Stromal cell of bone marrow (primary cell): ENCODE data around the gene SHANK3.

Source experiments
- DNase-seq: peaks from one replicate; pipeline ENCODE4 v3.0.0-alpha.2; 2012; ENCODE audit warnings: low read depth

The SHANK3 gene

DNA sequence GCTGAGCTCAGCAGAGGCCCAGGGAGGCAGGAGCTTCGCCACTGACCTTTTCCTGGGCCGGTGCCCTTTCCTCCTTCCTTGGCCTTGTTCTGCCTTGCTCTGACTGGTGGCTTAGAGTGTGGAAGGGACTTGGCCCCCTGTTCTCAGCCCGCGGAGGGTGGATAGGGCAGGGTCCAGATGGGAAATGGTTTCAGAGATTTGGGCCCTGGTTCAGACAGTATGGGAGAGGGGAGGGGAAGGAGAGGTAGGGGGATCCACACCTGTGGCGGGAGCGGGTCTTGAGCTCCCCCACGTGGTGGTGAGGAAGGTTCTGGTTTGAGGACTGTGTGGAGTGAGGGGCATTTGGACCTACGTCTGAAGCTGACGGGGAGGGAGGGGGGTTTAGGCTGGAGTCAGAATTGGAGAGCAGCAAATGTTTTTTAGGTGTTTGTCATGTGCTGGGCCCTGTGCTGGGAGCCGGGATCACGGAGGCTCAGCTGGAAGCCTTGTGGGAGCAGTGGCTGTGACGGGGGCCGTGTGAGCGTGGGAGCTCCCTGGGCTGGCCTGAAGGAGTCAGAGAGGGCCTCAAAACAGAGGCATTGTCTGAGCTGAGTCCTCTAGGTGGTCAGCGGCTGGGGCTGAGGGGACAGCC, 27.2 kb downstream of the SHANK3 start:
- DNase-seq, result no peak

- DNase-seq, result no peak
These were observed 27.9 kb downstream of the SHANK3 start for GRCh38 chr22:50700387-50701075.

- DNase-seq, result no peak
These were observed 28.4 kb downstream of the SHANK3 start for GRCh38 chr22:50701076-50701419.

DNA sequence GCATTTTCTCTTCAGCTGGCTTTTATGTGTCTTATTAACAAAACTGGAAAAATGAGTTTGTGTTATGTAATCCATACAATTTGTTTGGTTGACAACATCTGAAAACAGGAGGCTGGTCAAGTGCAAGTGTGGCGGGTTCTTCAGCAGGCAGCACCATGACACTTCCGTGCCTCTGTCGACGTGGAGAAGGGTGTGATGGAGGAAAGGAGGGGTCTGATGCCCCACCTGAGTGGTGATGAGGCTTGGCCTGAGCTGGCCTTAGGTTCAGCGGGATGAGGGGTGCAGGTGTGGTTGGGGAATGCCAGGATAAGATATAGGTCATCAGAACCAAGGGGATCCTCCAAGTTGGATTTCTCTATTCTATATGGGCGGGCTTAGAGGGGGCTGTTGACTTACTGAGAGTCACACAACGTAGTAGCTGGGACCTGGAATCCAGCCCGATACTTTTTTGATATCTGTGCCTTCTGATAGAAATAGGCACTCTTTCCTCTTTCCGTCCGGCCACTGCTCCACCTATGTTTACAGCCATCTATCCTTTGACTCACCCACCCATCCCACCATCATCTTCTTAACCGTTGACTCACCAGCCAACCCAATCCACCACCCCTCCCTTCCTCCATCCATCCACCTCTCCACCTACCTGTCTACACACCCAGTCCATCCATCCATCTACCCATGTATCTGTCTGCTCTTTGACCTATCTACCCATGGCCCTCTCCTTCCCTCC, 29.0 kb downstream of the SHANK3 start:
- no peak for DNase-seq

DNA sequence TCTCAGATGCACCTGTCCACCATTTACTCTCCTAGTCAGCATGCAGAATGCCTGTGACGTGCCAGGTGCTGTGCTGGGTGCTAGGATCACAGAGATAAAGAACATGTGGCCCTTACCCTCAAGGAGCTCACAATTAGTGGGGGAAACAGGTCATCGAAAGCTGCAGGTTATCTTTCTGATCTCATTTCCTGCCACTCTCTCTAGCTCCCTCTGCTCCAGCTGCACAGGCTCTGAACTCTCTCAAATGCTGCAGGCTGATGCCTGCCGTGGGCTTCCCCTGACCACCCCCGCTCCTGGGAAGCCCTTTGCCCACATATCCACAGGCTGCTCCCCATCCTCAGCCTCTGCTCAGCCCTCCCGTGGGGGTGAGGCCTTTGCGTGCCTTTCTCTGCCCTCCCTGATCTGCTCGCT, 29.6 kb downstream of the SHANK3 start:
- DNase-seq, result no peak

DNA sequence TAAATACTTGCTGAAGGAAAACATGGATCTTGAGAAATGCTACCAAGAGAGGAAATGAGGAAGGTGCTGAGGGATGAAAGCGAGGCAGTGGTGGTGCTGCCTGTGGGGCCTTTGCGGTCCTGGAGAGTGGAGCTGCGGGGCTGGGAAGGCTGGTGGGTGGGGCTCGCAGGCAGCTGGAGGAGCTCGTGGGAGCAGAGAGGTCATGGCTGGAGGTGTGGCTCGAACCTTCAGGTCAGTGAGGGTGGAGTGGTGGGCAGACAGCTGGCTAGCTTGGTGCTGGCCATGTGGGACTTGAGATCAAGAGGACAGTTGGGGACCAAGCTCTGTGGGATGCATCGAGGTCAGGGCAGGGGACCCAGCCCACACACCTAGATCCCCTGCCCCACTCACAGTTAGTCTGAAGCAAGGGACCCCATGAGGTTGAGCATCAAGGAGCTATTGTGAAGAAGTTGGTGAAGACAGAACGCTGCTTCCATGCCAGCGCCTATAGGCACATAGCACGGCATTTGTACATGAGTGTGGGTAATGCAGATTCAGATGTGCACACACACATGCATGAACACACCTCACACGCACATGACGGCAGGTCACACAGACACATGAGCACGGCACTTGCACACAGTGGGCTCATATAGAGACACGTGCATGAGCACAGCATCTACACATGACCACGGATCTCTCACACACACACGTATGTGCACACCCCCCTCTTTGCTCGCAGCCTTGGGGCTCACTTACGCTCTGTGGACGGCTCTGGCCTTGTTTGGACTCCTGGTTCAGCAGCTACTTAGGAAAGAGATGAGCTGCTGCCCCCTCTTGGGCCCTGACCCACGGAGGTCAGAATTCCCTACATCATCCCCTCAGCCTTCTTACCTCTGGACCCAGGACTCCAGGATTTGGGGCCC, 30.4 kb downstream of the SHANK3 start:
- DNase-seq, result no peak

GRCh38 chr22:50703726-50704509, 31.3 kb downstream of the SHANK3 start:
- no peak for DNase-seq

DNA sequence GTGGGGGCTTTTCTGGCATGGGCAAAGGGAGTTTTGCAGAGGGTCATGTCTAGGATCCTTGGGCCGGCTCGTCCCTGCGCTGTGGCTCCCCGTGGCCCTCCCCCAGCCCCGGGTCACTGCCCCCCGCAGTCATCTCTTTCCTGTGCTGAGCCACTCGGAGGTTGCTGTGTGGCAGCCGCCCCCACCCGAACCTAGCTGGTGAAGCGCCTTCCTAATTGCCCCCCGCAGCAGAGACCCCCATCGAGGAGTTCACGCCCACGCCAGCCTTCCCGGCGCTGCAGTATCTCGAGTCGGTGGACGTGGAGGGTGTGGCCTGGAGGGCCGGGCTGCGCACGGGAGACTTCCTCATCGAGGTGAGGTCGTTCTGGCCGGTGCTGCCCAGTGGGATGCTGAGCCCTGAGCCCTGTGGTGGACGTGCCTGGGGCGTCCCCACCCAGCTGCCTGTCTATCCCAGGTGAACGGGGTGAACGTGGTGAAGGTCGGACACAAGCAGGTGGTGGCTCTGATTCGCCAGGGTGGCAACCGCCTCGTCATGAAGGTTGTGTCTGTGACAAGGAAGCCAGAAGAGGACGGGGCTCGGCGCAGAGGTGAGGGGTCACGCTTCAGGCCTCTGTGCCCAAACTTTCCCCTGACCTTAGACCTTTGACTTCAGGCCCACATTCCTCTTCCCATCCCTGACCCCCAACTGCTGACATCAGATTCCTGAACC, 32.0 kb downstream of the SHANK3 start:
- no peak for DNase-seq

GRCh38 chr22:50705219-50705691, 32.6 kb downstream of the SHANK3 start:
- DNase-seq, result no peak

GRCh38 chr22:50705851-50706351, 33.3 kb downstream of the SHANK3 start:
- DNase-seq, result no peak

GRCh38 chr22:50706481-50707125, 34.0 kb downstream of the SHANK3 start:
- no peak for DNase-seq

DNA sequence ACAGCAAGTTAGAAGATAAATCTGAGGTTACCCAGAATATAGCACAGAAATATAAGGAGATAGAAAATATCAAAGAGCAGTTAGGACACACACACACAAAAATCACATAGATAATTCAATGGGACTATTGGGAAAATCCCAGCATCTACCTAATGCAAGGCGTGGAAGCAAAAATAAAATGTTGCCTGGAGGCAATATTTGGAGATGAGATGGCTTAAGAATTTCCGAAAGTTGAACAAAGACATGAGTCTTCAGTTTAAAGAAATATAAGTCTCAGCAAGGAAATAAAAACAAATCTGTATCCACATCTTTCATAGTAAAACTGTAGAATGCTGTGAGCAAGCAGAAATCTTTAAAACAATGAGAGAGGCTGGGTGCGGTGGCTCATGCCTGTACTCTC, 35.9 kb downstream of the SHANK3 start:
- DNase-seq, result no peak

- DNase-seq, result no peak
These were observed 36.4 kb downstream of the SHANK3 start for GRCh38 chr22:50708996-50709395.

DNA sequence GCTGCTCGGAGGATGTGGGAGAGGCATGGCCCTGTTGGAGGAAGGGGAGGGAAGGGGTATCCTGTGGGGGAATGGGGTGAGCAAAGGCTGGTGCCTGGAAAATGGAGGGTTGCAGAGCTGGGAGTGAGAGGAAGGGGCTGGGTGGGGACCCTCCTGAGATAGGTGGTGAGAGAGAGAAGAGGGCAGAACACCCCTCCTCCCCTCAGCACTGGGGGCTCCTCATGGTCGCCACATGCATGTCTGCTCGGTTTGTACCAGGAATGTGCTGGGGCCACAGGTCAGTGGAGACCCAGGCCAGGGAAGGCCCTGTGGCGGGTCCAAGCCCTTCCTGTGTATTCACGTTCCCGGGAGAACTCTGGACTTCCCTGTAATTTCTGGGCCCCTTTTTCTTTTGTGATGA, 37.6 kb downstream of the SHANK3 start:
- no peak for DNase-seq

DNA sequence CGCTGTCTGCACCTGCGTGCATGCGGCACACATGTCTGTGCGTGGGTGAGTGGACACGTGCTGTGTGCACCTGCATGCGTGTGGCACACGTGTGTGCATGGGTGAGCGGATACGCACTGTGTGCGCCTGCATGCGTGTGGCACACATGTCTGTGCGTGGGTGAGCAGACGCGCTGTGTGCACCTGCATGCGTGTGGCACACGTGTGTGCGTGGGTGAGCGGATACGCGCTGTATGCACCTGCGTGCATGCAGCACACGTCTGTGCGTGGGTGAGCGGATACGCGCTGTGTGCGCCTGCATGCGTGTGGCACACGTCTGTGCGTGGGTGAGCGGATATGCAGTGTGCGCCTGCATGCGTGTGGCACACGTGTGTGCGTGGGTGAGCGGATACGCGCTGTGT, 38.3 kb downstream of the SHANK3 start:
- DNase-seq, result no peak

DNA sequence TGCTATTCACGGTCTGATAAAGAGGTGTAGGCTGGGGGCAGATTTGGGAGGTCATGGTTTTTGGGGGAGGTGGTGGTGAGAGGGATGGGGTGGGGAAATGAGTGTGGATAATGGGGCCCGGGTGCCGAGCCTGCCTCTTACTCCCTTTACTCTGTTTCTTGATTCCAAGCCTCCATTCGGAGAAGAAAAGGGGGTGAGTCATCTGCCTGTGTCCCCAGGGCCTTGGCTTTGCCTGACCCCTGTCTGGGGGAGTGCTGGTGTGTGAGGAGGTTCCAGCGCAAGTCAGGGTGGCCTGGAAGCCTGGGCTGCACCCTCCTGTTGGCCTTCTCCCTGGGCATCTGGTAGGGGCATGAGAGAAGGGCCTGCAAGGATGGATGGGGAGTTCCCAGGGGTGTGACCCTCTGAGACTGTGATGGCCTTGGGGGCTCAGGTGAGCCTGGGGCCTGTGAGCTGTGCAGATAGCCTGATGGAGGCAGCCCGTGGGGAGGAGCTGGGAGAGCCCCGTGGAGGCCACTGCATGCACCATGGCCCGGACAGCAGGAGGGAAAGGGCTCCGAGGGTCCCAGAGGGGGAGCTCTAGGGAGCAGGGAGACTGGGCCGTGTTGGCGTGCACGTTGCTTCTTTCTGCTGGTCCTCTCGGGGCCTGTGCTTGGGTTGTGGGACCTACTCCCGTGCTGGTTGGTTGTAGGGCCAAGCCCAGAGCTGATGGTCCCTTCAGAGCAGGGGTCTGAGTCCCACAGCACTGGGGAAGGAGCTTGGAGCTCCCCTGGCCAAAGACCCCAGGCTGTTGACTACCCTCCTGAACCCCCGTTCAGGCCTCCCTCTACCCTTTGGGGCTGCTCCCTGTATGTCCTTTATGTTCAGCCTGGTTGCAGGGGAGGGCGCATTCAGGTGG, 39.1 kb downstream of the SHANK3 start:
- no peak for DNase-seq

DNA sequence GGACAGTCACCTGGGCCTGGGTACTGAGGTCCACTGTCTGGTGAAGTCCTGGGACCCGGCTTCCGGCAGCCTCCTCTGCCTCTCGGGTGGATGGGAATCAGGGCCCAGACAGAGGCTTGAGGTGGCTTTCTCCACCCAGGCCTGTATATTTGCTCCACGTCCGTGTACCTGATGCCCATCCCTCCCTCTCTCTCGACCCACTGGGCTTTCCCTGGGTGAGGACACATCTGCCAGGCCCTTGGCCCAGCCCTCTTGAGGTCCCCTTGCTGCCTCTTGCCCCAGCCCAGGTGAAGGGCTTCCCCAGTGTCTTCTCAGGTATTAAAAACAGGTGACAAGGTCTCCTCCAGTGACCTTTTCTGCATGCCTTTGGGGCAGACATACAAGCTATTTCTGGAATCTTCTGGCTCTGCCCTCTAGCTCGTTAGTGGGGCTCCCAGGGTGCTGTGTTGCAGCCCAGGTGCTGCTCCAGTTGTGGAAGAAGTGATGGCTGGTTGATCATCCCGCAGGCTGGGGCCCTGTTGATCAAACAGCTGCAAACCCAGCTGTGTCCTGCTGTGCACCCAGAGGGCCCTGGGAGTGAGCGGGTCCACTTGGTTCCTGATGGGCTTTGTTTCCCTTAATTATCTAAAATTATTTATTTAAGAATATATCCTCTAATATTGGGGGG, 39.9 kb downstream of the SHANK3 start:
- no peak for DNase-seq

- DNase-seq, result no peak
These were observed 40.4 kb downstream of the SHANK3 start for GRCh38 chr22:50713008-50713385.
